Progenitor cell of endocrine pancreas (in vitro differentiated cells): Measurements from ENCODE around the gene SRCAP. TPM values are rescaled to one million over a fixed set of nuclear protein-coding genes. Genes with fewer than 3 reads are reported as not detected.
A peak's percentile ranks its signal among the peaks of the same experiment; 100 is the strongest.

ENCODE experiments used
- DNase-seq: peaks from one replicate; pipeline ENCODE4 v3.0.0; 2021; ENCODE audit warnings: low spot score; ENCODE audit not compliant: unreplicated experiment
- H3K27ac Mint-ChIP-seq: 2 replicates; pipeline ENCODE4 v1.8.0; 2021; ENCODE audit warnings: mild to moderate bottlenecking, moderate library complexity, mixed read lengths
- H3K27me3 Mint-ChIP-seq: 2 replicates; pipeline ENCODE4 v1.8.0; 2021; ENCODE audit warnings: mixed read lengths
- H3K36me3 Mint-ChIP-seq: 2 replicates; pipeline ENCODE4 v1.8.0; 2022; ENCODE audit warnings: mixed read lengths; ENCODE audit not compliant: insufficient read depth
- H3K4me1 Mint-ChIP-seq: 2 replicates; pipeline ENCODE4 v1.8.0; 2021; ENCODE audit warnings: low read depth, mixed read lengths
- H3K4me3 Mint-ChIP-seq: 2 replicates; pipeline ENCODE4 v1.8.0; 2021; ENCODE audit warnings: low read depth, mild to moderate bottlenecking, moderate library complexity, mixed read lengths
- H3K9me3 Mint-ChIP-seq: 2 replicates; pipeline ENCODE4 v1.8.0; 2021; ENCODE audit warnings: low read depth, mixed read lengths
- total RNA-seq: library from RNA; stranded (reverse); gene quantifications from 2 replicates; pipeline ENCODE4 v1.2.1, GENCODE V29; 2021
- TF ChIP-seq, protein P1 (sequence below): fragments of 200-600 bp; sonication (generic); IDR thresholded peaks from one replicate; pipeline ENCODE4 v1.5.0; 2021; ENCODE audit warnings: antibody characterized with exemption, mild to moderate bottlenecking; ENCODE audit not compliant: unreplicated experiment

The SRCAP gene
- total RNA-seq, 1 donor from 2014 or later: 104 TPM

DNA sequence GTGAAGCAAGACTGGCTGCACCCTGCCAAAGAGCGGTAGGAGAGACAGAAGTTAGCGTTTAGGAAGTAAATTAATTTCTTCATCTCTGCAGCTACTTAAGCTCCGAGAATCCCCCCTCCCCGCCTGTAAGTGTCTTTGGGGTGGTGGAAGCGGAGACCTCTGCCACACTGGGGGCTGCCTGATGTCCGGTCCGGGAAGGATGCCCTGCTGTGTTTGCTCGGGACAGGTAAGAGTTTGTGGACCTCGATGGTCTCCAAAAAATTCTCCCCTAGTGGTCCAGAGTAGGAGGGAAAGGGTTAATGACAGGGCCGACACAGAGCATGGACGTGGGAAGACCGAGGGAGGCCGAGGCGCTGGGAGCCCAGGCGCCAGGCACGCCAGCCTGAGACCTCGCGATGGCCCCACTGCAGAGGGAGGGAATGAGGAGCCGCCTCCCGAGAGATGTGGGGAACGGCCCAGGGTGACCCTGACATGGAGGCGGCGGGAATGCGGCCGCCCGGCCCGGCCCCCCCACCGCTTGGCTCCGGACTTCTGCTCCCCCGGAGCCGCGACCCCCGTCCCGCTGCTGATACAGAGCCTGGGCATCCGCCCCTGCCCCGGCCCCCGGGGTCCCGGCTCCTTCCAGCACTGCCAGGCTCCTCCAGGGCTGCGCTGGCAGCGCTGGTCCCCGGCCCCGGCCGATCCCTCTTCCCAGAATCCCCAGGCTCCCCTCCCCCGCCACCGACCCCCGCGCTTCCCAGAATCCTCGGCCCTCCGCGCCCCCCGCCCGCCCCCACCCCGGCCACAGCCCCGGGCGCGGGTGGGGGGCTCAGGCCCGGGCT, 87.4 kb downstream of the SRCAP start:
- DNase-seq: peak; percentile 24
- peaks cover 10% of the 10 kb centered on the region for H3K4me1 Mint-ChIP-seq

DNA sequence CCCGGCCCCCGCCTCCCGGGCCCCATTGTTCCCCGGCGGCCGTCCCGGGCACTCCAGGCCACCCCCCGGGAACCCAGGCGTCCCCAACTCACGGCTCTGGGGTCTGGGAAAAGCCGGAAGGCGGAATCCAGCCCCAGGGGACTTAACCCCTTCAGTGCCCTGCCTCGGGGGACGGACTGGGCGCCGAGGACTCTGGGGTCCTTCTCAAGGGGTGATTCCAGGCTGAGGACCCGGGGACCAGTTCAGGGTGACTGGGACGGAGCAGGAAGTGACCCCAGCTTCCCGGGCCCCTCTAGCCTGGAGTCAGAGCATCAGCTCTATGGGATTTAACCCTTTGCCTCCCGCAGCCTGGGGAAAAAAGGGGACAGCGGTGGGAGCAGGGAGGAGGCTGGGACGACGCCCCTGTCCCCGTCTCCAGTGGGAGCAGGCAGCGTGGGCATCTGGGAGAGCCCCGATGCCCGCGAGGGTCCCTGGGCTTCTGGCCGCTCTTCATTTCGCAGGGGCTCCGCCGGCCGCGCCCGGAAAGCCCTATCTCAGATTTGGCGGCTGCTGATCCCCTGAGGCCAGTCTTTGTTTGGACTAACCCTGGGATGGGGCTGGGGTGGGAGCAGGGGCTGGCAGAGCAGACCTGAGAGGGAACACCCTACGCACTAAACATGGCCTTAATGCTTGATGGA, 88.1 kb downstream of the SRCAP start, which contains the start of gene ZNF629:
TSS of gene ZNF629 (minus strand) at position 270 of the 677 bp plus-strand sequence. CDS start 2,723 bp downstream, outside the sequence.
- DNase-seq: peak; percentile 55
- peak within 1 kb of the TSS; percentile 88 for H3K4me3 Mint-ChIP-seq
- peaks cover 10% of the 10 kb centered on the region for H3K4me1 Mint-ChIP-seq
- TF ChIP-seq, protein P1, sequence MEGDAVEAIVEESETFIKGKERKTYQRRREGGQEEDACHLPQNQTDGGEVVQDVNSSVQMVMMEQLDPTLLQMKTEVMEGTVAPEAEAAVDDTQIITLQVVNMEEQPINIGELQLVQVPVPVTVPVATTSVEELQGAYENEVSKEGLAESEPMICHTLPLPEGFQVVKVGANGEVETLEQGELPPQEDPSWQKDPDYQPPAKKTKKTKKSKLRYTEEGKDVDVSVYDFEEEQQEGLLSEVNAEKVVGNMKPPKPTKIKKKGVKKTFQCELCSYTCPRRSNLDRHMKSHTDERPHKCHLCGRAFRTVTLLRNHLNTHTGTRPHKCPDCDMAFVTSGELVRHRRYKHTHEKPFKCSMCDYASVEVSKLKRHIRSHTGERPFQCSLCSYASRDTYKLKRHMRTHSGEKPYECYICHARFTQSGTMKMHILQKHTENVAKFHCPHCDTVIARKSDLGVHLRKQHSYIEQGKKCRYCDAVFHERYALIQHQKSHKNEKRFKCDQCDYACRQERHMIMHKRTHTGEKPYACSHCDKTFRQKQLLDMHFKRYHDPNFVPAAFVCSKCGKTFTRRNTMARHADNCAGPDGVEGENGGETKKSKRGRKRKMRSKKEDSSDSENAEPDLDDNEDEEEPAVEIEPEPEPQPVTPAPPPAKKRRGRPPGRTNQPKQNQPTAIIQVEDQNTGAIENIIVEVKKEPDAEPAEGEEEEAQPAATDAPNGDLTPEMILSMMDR: no peak
- peaks cover 10% of the 10 kb centered on the region for H3K27me3 Mint-ChIP-seq
- no peaks in the 10 kb centered on the region for H3K9me3 Mint-ChIP-seq
- peak within 1 kb of the TSS; percentile 91 for H3K27ac Mint-ChIP-seq
- peaks cover 7% of the 10 kb centered on the region for H3K36me3 Mint-ChIP-seq

More for the DNA sequence above, 87.4 kb downstream of the SRCAP start:
- Mint-ChIP-seq H3K27ac (peak overlapping the region; percentile 88), H3K4me3 (peak overlapping the region; percentile 81), H3K27me3 (peaks cover 4% of the 10 kb centered on the region), H3K9me3 (no peaks in the 10 kb centered on the region), H3K36me3 (peaks cover 10% of the 10 kb centered on the region)
- TF ChIP-seq, protein P1: no peak

DNA sequence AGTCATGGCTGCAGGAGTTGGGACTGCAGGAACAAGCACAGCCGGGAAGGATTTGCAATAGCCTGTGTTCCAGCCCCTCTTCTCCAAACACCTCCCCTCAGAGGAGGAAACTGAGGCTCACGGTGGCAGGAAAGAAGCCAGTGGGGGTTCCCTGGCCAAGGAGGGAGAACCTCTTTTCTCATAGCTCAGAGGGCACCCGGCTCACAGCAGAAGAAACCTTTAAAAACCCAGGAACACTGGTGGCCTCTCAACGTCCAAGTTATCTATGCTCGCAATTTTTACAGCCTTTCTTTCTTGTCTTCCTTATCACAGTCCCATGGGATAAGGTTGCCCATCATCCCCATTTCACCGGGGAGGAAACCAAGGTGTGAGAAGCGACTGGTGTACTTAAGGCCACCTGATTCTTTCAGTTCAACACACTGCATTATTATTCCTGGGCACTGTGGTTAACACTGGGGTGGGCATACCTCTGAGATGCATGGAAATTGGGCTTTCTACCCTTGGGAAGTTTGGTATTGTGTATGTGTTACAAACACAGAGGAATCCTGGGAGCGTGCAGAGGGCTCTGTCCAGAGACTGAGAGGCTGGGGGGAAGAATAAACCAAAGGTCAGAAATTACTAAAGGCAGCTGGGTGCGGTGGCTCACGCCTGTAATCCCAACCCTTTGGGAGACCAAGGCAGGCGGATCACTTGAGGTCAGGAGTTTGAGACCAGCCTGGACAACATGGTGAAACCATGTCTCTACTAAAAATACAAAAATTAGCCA, 88.8 kb downstream of the SRCAP start:
- H3K4me3 Mint-ChIP-seq: peak overlapping the region; percentile 88
- TF ChIP-seq, protein P1: no peak
- H3K4me1 Mint-ChIP-seq: peaks cover 14% of the 10 kb centered on the region
- peak overlapping the region; percentile 56 for H3K27ac Mint-ChIP-seq
- H3K9me3 Mint-ChIP-seq: no peaks in the 10 kb centered on the region
- H3K36me3 Mint-ChIP-seq: peaks cover 7% of the 10 kb centered on the region
- peaks cover 15% of the 10 kb centered on the region for H3K27me3 Mint-ChIP-seq
- no peak for DNase-seq

Other genes with a start within 250 kb of the SRCAP start
- 0.49 and 0.53 TPM in 2 replicates for gene ITGAL, start 226.4 kb upstream of the SRCAP start, total RNA-seq
- 80.0 and 83.6 TPM in 2 replicates for gene ZNF768, start 172.6 kb upstream of the SRCAP start, total RNA-seq
- gene ZNF747, start 164.3 kb upstream of the SRCAP start, total RNA-seq: 18.1 and 19.1 TPM in 2 replicates
- 36.1 and 36.6 TPM in 2 replicates for gene ZNF764, start 140.8 kb upstream of the SRCAP start, total RNA-seq
- gene ZNF688, start 127.5 kb upstream of the SRCAP start, total RNA-seq: 20.0 and 22.5 TPM in 2 replicates
- 46.2 and 50.0 TPM in 2 replicates for gene ZNF785, start 113.5 kb upstream of the SRCAP start, total RNA-seq
- gene ZNF689, start 88.8 kb upstream of the SRCAP start, total RNA-seq: 23.3 and 24.5 TPM in 2 replicates
- 57.6 and 58.7 TPM in 2 replicates for gene PRR14, start 48.2 kb upstream of the SRCAP start, total RNA-seq
- gene FBRS, start 40.7 kb upstream of the SRCAP start, total RNA-seq: 75.3 and 91.1 TPM in 2 replicates
- gene PHKG2, start 49.3 kb downstream of the SRCAP start, total RNA-seq: 53.5 and 61.8 TPM in 2 replicates
- gene CFAP119, start 62.9 kb downstream of the SRCAP start, total RNA-seq: 19.3 and 22.2 TPM in 2 replicates
- gene RNF40, start 63.2 kb downstream of the SRCAP start, total RNA-seq: 137 and 155 TPM in 2 replicates
- gene ZNF629, start 88.0 kb downstream of the SRCAP start, total RNA-seq: 33.0 and 35.0 TPM in 2 replicates
- gene BCL7C, start 194.9 kb downstream of the SRCAP start, total RNA-seq: 33.2 and 34.2 TPM in 2 replicates
- 4.5 and 5.1 TPM in 2 replicates for gene CTF1, start 197.4 kb downstream of the SRCAP start, total RNA-seq
- gene FBXL19, start 224.4 kb downstream of the SRCAP start, total RNA-seq: 65.6 and 66.8 TPM in 2 replicates
- gene ORAI3, start 249.9 kb downstream of the SRCAP start, total RNA-seq: 19.1 and 19.5 TPM in 2 replicates